Left lobe of liver (tissue), 2 donors: ENCODE data around the gene GDF10. TPM values are rescaled to one million over a fixed set of nuclear protein-coding genes. Genes with fewer than 3 reads are reported as not detected.

Experiments used
- ATAC-seq: fragments of 200-7000 bp; cut with Tn5 transposase; one replicate; pipeline ENCODE4 v1.9.1; 2020; ENCODE audit warnings: mild to moderate bottlenecking, moderate library complexity
- DNase-seq: peaks from one replicate; pipeline ENCODE4 v3.0.0-alpha.2; 2020; ENCODE audit warnings: low spot score
- total RNA-seq: library from RNA; stranded (reverse); gene quantifications from one replicate; pipeline ENCODE4 v1.2.1, GENCODE V29; 2021
- donor health status: DM: no; HTN: no; CAD: no; lungs with moderate emphysema.
- donor health status: DM: no; HTN: yes; CAD: no.

GDF10 gene
- total RNA-seq, 1 donor from 2014 or later, result 0.08 TPM

GRCh38 chr10:47268696-47269095 is 31.3 kb upstream of the GDF10 start:
- DNase-seq (no peak), ATAC-seq (no peak)

- no peak for DNase-seq
- ATAC-seq, result no peak
Measured at GRCh38 chr10:47269294-47269693, 30.7 kb upstream of the GDF10 start.

- ATAC-seq (no peak), DNase-seq (no peak)
Measured at GRCh38 chr10:47276071-47276470, 23.9 kb upstream of the GDF10 start.

GRCh38 chr10:47276576-47277351 is 23.2 kb upstream of the GDF10 start:
- DNase-seq, result no peak

GRCh38 chr10:47277352-47278151 is 22.4 kb upstream of the GDF10 start:
- DNase-seq, result no peak
- ATAC-seq, result no peak

More at GRCh38 chr10:47276576-47277351, 23.2 kb upstream of the GDF10 start:
- no peak for ATAC-seq

- no peak for ATAC-seq
- no peak for DNase-seq
Measured at GRCh38 chr10:47278152-47278473, 21.9 kb upstream of the GDF10 start.

DNA sequence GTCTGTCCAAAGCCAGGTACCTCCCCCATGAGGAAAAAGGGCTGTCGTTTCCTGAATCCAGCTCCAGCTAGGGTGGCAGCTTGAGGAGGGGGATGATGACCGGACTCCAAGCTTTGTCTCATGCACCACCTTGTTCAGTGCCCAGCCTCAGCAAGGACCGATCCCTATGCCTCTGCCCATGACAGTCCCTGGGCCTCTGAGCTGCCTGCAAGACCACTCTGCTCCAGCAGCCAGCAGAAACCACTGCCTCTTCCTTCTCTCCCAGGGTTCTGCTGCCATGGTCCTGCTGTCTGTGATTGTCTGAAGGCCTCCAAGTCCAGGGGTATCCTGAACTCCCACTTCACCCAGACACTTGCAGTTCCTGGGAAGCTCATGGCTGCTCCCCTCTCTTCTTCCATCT is 21.3 kb upstream of the GDF10 start:
- DNase-seq, result no peak

GRCh38 chr10:47279276-47279675 is 20.7 kb upstream of the GDF10 start:
- no peak for DNase-seq
- ATAC-seq, result no peak

More for the DNA sequence above, 21.3 kb upstream of the GDF10 start:
- ATAC-seq, result no peak

DNA sequence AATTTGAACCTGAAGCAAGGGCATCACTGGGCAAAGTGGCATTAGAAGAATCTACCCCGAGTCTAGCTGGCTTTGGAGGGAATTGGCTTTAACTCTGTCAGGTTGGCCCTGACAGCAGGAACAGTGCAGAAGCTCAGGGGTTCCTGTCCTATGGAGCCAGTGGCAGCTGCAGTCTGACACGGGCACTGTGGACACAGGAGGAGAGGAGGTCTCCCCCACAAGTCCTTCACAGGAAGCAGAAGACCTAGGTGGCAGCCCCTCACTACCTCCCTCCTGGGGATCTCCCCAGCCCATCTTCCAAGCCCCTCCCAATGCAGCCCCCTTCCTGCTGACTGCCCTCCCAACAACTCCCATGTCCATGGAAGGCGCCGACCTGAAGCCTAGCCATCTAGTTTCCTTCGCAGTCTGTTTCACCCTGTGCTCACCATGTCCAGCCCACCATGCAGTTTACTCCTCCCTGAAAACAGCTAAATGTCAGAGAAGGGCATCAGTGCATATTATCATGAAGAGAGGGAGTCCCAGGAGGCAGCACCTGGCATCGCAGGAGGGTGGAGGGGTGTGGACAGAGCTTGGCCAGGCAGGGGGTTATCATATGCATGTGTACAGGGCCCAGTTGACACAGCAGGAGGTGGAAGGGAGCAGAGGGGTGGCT is 17.9 kb upstream of the GDF10 start:
- DNase-seq, result no peak
- ATAC-seq, result no peak

GRCh38 chr10:47282657-47283018 is 17.4 kb upstream of the GDF10 start:
- DNase-seq, result no peak
- no peak for ATAC-seq

DNA sequence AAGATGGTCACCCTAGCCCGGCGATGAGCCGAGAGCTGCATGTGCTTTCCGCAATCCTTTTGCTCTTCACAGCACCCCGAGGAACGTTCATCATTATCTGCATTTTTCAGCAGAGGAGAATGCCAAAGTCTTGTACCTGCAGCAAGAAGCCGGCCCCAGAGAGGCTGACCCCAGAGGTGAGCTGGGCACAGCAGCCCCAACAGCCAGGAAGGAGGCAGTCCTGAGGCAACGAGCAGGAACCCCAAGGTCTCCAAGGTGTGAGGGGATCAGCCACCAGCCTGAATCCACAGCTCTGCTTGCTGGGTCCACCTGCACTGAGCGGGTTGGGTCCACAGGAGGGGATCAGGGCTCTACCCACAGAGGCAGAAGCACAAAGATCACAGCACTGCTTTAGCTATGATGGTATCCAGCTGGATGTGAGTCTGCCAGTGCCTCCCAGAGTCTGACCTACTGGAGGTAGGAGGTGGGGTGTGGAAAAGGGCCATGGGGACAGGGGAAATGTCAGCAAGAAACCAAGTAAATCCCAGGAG is 16.8 kb upstream of the GDF10 start:
- ATAC-seq (no peak), DNase-seq (no peak)

GRCh38 chr10:47283848-47284247 is 16.1 kb upstream of the GDF10 start:
- ATAC-seq (no peak), DNase-seq (no peak)

- DNase-seq, result no peak
- ATAC-seq, result no peak
Measured at GRCh38 chr10:47285381-47286115, 14.4 kb upstream of the GDF10 start.

- DNase-seq (no peak), ATAC-seq (no peak)
Measured at GRCh38 chr10:47286116-47286505, 13.9 kb upstream of the GDF10 start.

DNA sequence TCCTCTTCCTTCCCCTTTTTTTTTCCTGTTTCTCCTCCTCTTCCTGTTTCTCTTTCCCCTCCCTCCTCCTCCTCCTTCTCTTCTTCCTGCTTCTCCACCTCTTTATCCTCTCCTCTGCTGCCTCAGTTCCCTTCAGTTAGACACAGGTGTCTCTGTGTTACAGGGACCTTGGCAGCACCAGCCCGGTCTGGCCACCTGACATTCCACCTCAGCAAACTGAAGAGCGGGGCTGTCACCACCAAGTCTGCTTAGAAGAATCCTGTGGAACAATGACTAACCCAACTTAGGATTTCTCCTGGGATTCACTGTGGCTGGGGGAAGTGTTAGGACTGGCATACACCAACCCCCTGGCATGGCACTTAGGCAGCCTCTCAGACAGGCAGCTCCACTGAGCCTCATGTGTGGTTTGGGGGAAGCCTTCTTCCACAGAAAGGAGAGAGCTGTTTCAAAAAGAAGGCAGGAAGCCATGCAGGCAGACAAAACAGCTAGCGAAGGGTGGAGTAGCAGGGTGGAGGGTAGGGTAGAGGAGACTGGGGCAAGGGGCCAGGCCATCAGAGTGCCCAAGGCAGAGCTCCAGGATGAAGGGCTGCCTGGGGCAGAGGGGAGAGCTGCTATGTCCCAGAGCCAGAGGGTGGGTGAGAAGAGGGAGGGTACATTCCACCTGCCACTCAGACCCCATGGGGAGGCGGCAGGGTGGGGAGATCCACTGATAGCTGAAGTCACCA is 13.2 kb upstream of the GDF10 start:
- no peak for ATAC-seq

GRCh38 chr10:47287365-47287802 is 12.6 kb upstream of the GDF10 start:
- DNase-seq, result peak; percentile 35
- ATAC-seq, result no peak

More for the DNA sequence above, 13.2 kb upstream of the GDF10 start:
- DNase-seq, result no peak

- ATAC-seq, result no peak
Measured at GRCh38 chr10:47287805-47288204, 12.2 kb upstream of the GDF10 start.

DNA sequence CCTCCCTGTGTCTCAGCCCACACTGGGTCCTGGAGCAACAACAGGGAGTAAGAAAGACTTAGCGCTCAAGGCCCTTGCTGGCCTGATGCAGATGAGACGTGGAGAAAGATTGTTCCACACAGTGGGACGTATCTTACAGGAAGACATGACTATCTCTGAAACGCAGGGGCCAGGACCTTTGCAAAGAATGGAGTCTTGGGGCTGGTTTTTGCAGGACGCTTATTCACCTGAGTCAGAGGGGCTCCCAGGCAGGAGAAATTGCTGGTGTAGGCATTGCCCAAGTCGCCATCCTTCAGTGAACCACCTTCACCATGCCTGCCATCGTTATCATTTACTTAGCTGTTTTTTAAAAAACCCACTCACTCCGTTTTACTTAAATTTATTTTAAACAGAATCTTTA is 11.8 kb upstream of the GDF10 start:
- no peak for ATAC-seq

More at GRCh38 chr10:47287805-47288204, 12.2 kb upstream of the GDF10 start:
- no peak for DNase-seq

DNA sequence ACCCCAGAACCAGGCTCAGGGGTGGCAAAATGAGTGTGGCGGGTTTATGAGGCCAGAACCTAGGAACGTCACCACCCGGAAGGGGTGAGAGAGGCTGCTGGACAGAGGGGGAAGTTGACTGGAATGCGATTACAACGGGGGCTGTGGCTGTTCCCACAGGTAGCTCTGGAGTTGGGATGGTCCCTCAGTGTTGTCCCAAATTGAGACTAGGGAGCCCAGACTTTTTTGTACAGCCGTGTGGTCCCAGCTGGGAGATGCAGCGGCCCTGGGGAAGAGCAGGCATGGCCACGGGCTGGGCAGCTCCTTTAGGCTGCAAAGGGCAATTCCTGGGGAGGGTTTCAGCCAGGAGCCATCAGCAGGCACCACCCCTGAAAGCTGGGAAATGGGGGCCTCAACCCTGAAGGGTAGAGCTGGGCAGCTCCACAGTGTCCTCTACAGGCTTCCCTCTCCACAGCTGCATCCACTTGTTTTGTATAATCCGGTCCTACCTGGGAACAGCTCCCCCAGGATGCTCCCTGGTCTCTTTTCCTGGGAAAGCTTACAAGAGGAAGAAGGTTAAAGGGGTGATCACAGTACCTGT is 11.0 kb upstream of the GDF10 start:
- ATAC-seq, result no peak
- DNase-seq, result peak; percentile 30

More for the DNA sequence above, 11.8 kb upstream of the GDF10 start:
- DNase-seq, result no peak

DNA sequence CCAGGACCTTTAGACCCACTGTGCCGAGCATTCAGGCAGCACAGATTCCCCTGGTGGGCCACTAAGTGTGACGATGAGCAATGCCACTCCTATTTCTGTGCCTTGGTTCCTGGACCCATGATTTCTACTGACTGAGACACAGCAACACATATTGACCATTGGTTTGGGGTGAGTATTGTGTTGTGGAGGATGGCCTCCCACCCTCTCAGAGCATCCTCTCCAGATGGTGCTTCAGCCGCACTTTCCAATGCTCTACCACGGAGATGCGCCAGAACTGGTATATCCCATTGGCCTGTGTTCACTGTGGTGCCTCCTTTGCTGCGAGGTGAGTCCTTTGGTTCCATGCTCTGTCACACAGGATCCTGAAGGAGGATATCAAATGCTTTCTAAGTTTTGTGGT is 10.1 kb upstream of the GDF10 start:
- no peak for ATAC-seq
- no peak for DNase-seq
